ENCODE data around the gene TMIGD2. TPM values are rescaled to one million over a fixed set of nuclear protein-coding genes. Genes with fewer than 3 reads are reported as not detected.

Gene TMIGD2
- total RNA-seq, 2 donors from 2014 or later = not detected

DNA sequence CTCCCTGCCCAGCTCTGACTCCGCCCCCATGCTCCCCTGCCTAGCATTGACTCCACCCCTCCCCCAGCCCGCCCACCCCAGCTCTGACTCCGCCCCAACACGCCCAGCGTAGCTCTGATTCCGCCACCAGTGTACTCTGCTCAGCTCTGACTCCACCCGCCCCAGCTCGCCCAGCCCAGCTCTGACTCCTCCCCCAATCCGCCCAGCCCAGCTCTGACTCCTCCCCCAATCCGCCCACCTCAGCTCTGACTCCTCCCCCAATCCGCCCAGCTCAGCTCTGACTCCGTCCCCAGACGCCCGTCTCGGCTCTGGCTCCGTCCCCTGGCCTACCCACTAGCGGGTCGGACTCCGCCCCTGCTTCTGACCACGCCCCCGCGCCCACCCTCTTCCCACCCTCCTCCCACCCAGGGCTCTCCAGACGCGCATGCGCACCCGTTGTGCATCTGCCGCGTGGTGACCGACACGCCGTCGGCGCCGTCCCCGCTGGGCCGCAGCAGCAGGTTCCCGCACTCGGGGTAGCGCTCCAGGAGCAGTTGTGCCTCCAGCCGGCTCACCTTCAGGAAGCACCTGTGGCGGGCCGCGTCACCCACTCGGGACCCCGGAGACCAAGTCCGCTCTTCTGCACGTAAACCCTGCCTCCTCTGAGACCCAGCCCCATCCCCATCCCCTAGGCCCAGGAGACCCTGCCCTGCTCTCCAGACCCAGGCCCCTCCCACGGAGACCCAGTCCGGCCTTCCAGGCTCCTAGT, 26.2 kb upstream of the TMIGD2 start:
- Histone ChIP-seq H3K4me3 (peak overlapping the region; percentile 12 to 24), H3K27me3 (replicated peaks; ENCODE audit: insufficient read depth) (no peaks in the 10 kb centered on the region), H3K4me1 (replicated peaks) (no peaks in the 10 kb centered on the region), H3K36me3 (no peaks in the 10 kb centered on the region), H3K9me3 (no peaks in the 10 kb centered on the region), H3K27ac (no peak overlapping the region)
- intact Hi-C loops (cut with DNase I) = no loop called here
- 11% methylated on average over 49 of the region's 49 CpGs for WGBS
- peak; percentile 36 for DNase-seq (ENCODE audit: low spot score)
- TF ChIP-seq POLR2AphosphoS5 (IDR thresholded peaks at IDR 0.05) = no peak
- TF ChIP-seq, protein P1, sequence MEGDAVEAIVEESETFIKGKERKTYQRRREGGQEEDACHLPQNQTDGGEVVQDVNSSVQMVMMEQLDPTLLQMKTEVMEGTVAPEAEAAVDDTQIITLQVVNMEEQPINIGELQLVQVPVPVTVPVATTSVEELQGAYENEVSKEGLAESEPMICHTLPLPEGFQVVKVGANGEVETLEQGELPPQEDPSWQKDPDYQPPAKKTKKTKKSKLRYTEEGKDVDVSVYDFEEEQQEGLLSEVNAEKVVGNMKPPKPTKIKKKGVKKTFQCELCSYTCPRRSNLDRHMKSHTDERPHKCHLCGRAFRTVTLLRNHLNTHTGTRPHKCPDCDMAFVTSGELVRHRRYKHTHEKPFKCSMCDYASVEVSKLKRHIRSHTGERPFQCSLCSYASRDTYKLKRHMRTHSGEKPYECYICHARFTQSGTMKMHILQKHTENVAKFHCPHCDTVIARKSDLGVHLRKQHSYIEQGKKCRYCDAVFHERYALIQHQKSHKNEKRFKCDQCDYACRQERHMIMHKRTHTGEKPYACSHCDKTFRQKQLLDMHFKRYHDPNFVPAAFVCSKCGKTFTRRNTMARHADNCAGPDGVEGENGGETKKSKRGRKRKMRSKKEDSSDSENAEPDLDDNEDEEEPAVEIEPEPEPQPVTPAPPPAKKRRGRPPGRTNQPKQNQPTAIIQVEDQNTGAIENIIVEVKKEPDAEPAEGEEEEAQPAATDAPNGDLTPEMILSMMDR (IDR thresholded peaks at IDR 0.05) = no peak
- TF ChIP-seq POLR2A (IDR thresholded peaks at IDR 0.05) = no peak

DNA sequence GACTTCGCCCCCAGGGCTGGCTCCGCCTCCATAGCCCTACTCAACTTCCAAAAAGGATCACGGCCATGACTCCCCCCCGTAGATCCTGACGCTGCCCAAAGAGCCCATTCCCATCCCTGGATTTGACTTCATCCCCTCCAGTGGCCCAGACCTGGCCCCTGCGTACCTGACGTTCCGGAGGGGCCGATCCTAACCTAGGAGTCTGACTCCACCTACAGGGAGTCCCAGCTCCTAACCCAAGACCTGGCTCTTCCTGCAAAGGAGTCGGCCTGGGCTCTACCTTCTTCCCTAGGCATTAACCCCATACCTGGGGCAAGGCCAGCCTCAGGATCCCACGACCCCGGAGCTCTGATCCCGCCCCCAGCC, 25.7 kb upstream of the TMIGD2 start:
- WGBS = 28% methylated on average over 13 of the region's 13 CpGs
- H3K27ac ChIP-seq = peak overlapping the region in 1 of 2 donors; percentile 42
- no peaks in the 10 kb centered on the region for H3K27me3 ChIP-seq (replicated peaks; ENCODE audit: insufficient read depth)
- H3K36me3 ChIP-seq = no peaks in the 10 kb centered on the region
- no peak for DNase-seq (ENCODE audit: low spot score)
- no peak for TF ChIP-seq POLR2A (IDR thresholded peaks at IDR 0.05)
- TF ChIP-seq, protein P1 (IDR thresholded peaks at IDR 0.05) = no peak
- no peak for TF ChIP-seq POLR2AphosphoS5 (IDR thresholded peaks at IDR 0.05)
- intact Hi-C loops (cut with DNase I) = no loop called here
- peak overlapping the region in 1 of 2 donors; percentile 24 for H3K4me3 ChIP-seq
- no peaks in the 10 kb centered on the region for H3K9me3 ChIP-seq
- no peaks in the 10 kb centered on the region for H3K4me1 ChIP-seq (replicated peaks)

DNA sequence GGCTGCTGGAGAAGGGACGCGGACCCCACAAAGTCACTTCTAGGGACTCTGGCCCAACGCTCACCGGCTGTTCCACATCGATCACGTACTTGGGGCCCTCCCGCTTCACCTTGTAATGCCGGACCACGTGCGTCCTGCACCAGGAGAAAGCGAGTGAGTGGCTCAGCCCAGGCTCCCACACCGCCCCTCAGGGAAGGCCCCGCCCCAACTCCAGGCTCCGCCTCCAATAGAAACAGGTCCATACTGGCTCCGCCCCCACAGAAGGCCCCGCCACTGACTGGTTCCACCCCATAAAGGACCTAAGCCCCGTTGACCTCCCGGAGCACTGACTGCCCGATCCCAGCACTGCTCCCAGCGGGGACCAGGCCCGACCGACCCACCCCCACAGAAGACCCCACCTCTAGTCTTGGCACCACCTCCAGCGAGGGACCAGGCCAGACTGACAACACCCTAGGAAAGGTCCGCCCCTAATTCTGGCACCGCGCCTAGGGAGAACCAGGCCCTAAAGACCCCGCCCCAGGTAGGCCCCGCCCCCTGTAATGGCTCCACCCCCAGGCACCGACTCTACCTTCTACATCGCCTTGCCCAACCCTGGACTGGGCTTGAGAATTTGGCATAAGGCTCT, 25.2 kb upstream of the TMIGD2 start:
- intact Hi-C loops (cut with DNase I) = no loop called here
- TF ChIP-seq POLR2A (IDR thresholded peaks at IDR 0.05) = no peak
- TF ChIP-seq, protein P1 (IDR thresholded peaks at IDR 0.05) = no peak
- TF ChIP-seq POLR2AphosphoS5 (IDR thresholded peaks at IDR 0.05) = no peak
- H3K27ac ChIP-seq = no peak overlapping the region

DNA sequence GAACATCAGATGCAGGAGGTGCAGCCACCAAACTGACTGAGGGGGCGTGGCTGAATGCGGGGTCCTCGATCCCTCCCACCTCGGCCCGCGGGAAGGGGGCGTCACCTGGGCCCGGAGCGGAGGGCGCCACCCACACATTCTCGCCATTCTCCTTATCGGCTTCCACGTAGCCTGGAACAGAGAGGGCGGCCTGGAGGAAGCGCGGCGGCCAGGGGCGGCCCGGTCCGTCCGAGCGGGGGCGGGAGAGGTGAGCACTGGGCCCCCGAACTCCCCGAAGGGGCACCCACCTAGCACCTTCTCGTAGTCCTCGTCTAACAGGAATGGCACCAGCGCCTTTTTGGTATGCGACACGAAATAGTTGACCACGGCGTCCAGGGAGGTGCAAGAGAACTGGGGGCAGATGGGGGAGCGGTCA, 24.7 kb upstream of the TMIGD2 start:
- 58% methylated on average over 32 of the region's 33 CpGs for WGBS
- Histone ChIP-seq H3K27ac (no peak overlapping the region), H3K9me3 (no peaks in the 10 kb centered on the region), H3K36me3 (no peaks in the 10 kb centered on the region), H3K27me3 (replicated peaks; ENCODE audit: insufficient read depth) (no peaks in the 10 kb centered on the region), H3K4me1 (replicated peaks) (no peaks in the 10 kb centered on the region), H3K4me3 (no peak overlapping the region)
- DNase-seq (ENCODE audit: low spot score) = no peak
- intact Hi-C loops (cut with DNase I) = no loop called here
- TF ChIP-seq POLR2A (IDR thresholded peaks at IDR 0.05) = no peak
- TF ChIP-seq POLR2AphosphoS5 (IDR thresholded peaks at IDR 0.05) = no peak
- TF ChIP-seq, protein P1 (IDR thresholded peaks at IDR 0.05) = no peak

More for the DNA sequence above, 25.2 kb upstream of the TMIGD2 start:
- DNase-seq (ENCODE audit: low spot score) = no peak
- Histone ChIP-seq H3K4me3 (peak overlapping the region in 1 of 2 donors; percentile 24), H3K9me3 (no peaks in the 10 kb centered on the region), H3K27me3 (replicated peaks; ENCODE audit: insufficient read depth) (no peaks in the 10 kb centered on the region), H3K4me1 (replicated peaks) (no peaks in the 10 kb centered on the region), H3K36me3 (no peaks in the 10 kb centered on the region)
- 33% methylated on average over 30 of the region's 30 CpGs for WGBS
